K562 (cell line): ENCODE measurements around the gene MICU1. TPM values are rescaled to one million over a fixed set of nuclear protein-coding genes. Genes with fewer than 3 reads are reported as not detected.
A peak's percentile ranks its signal among the peaks of the same experiment; 100 is the strongest.

ENCODE experiments used
- ATAC-seq: fragments of 200-7000 bp; cut with Tn5 transposase; 3 replicates; pipeline ENCODE4 v1.9.1; 2020; ENCODE audit warnings: moderate library complexity
- BruUV-seq: library from RNA; stranded (reverse); fragments of 400-500 nt; replicated peaks from 2 replicates; lab custom pipeline; 2021; lab: Mats Ljungman, UMichigan
- CTCF ChIA-PET: fragments of 300-600 bp; formaldehyde crosslinking; extraction: SDS; loops from one replicate; lab custom pipeline; 2021; ENCODE audit warnings: low intra/inter-chr PET ratio; lab: Yijun Ruan, JAX
- POLR2A ChIA-PET: fragments of 300-600, 350-650 bp; sonication (Branson Sonifier 250); formaldehyde crosslinking; extraction: SDS; loops from one replicate; lab custom pipeline; 2021; ENCODE audit warnings: antibody characterized with exemption, inconsistent platforms; lab: Yijun Ruan, JAX
- DNase-seq, 4 experiments: peaks; one replicate each; pipeline versions ENCODE4 v3.0.0 to v3.0.0-alpha.2; 2011 to 2018; ENCODE audit warnings: low spot score in 3 of 4, mixed read lengths in 3 of 4; ENCODE audit errors: extremely low read depth in 1 of 4
- FAIRE-seq: peaks from 2 replicates; lab custom pipeline; 2011; peaks lifted over from hg19 to GRCh38; lab: Jason Lieb, UNC
- H2AFZ ChIP-seq: 2 replicates; pipeline ENCODE4 v1.6.0; 2011; ENCODE audit warnings: low read depth, low read length, control low read depth, inconsistent platforms
- H3K27ac ChIP-seq: fragments of 200-600 bp; 3 replicates; pipeline ENCODE4 v1.8.0; 2011; ENCODE audit warnings: low read depth, mild to moderate bottlenecking, control low read depth, inconsistent platforms, low read length, moderate library complexity, mixed read lengths; ENCODE audit errors: extremely low read depth
- H3K27me3 ChIP-seq, 2 experiments: fragments of 300-600 bp in 1 of 2; 2 replicates in 1 of 2; 3 replicates in 1 of 2; pipeline versions ENCODE4 v1.6.0 to v1.8.0; 2011; ENCODE audit warnings: inconsistent platforms in 2 of 2, low read length in 2 of 2, mild to moderate bottlenecking in 1 of 2, mixed read lengths in 1 of 2, moderate library complexity in 1 of 2; ENCODE audit not compliant: control insufficient read depth in 2 of 2, insufficient read depth in 2 of 2
- H3K36me3 ChIP-seq: fragments of 300-600 bp; 3 replicates; pipeline ENCODE4 v1.8.0; 2011; ENCODE audit warnings: mild to moderate bottlenecking, low read length, inconsistent platforms; ENCODE audit not compliant: control insufficient read depth, insufficient read depth
- H3K4me1 ChIP-seq, 2 experiments: fragments of 200-600 bp in 1 of 2; replicated peaks in 1 of 2; 2 replicates in 1 of 2; 3 replicates in 1 of 2; pipeline versions ENCODE4 v1.5.1 to v1.8.0; 2011; ENCODE audit warnings: inconsistent platforms in 2 of 2, low read length in 2 of 2, mild to moderate bottlenecking in 1 of 2, mixed read lengths in 1 of 2, moderate library complexity in 1 of 2; ENCODE audit not compliant: control insufficient read depth in 2 of 2, insufficient read depth in 2 of 2
- H3K4me2 ChIP-seq: 2 replicates; pipeline ENCODE4 v1.6.1; 2011; ENCODE audit warnings: low read length, control low read depth, inconsistent platforms, mixed read lengths; ENCODE audit not compliant: insufficient read depth
- H3K4me3 ChIP-seq: fragments of 200-600 bp; sonication (generic), shearing (Covaris generic); 2 replicates; pipeline ENCODE4 v1.5.1; 2016; ENCODE audit warnings: control low read depth, inconsistent platforms
- H3K79me2 ChIP-seq: fragments of 200-600 bp; 3 replicates; pipeline ENCODE4 v1.8.0; 2011; ENCODE audit warnings: low read length, inconsistent platforms; ENCODE audit not compliant: control insufficient read depth, insufficient read depth
- H3K9ac ChIP-seq, 2 experiments: 2 replicates each; pipeline versions ENCODE4 v1.6.0 to v1.6.1; 2011; ENCODE audit warnings: low read depth in 2 of 2, low read length in 2 of 2, control low read depth in 1 of 2, inconsistent platforms in 1 of 2, mild to moderate bottlenecking in 1 of 2, mixed read lengths in 1 of 2; ENCODE audit not compliant: insufficient read depth in 1 of 2
- H3K9me1 ChIP-seq: one replicate; pipeline ENCODE4 v1.6.0; 2011; ENCODE audit warnings: inconsistent platforms, mild to moderate bottlenecking, low read length, moderate library complexity; ENCODE audit not compliant: control insufficient read depth, insufficient read depth
- H3K9me3 ChIP-seq: replicated peaks from 2 replicates; pipeline ENCODE4 v1.5.1; 2011; ENCODE audit warnings: low read depth, low read length, inconsistent platforms; ENCODE audit not compliant: control insufficient read depth, insufficient read depth
- H4K20me1 ChIP-seq: replicated peaks from 2 replicates; pipeline ENCODE4 v1.6.1; 2011; ENCODE audit warnings: low read length, inconsistent platforms, mixed read lengths; ENCODE audit not compliant: control insufficient read depth, insufficient read depth
- CREM ChIP-seq: IDR thresholded peaks from 2 replicates; pipeline ENCODE4 v1.6.1; 2014; ENCODE audit warnings: antibody characterized with exemption, low read depth
- MED1 ChIP-seq: sonication (generic); formaldehyde crosslinking; IDR thresholded peaks from 2 replicates; pipeline ENCODE4 v1.8.1; 2023; ENCODE audit warnings: missing genetic modification reagents, borderline replicate concordance
- NCOA6 ChIP-seq: fragments of 450-650 bp; IDR thresholded peaks from 2 replicates; pipeline ENCODE4 v1.6.1; 2017; ENCODE audit warnings: mild to moderate bottlenecking
- NR1H2 ChIP-seq: sonication (generic); formaldehyde crosslinking; IDR thresholded peaks from 2 replicates; pipeline ENCODE4 v1.4.0; 2020; ENCODE audit warnings: mild to moderate bottlenecking, missing genetic modification reagents
- WHSC1 ChIP-seq: IDR thresholded peaks from one replicate; pipeline ENCODE4 v1.6.1; 2012; ENCODE audit warnings: low read length, control low read depth, inconsistent platforms
- WGBS: fragments of 100-300 bp; shearing (Covaris generic); methylation state at CpG from one replicate; pipeline ENCODE4 v1.1.6; 2016; ENCODE audit warnings: low coverage, mixed read lengths; ENCODE audit not compliant: insufficient coverage; ENCODE audit errors: missing lambda C conversion rate; 5-methylcytosine and 5-hydroxymethylcytosine counted together
- in situ Hi-C: fragments of 300-500 bp; cut with MboI; formaldehyde crosslinking; loops from 4 replicates; pipeline ENCODE4 v1.15.0; 2018; ENCODE audit warnings: inconsistent platforms, mixed read lengths
- intact Hi-C: fragments of 100-400 bp; cut with micrococcal nuclease; formaldehyde crosslinking; loops from 2 replicates; pipeline ENCODE4 v1.14.2; 2022
- polyA plus RNA-seq, 8 experiments: library from polyadenylated mRNA; depleted of rRNA in 4 of 8; stranded (reverse) in 5 of 8; unstranded in 3 of 8; fragments of >200 nt; fragmentation: Nextera tagmentation in 2 of 8; fragmentation: Illumina TruSeq in 1 of 8; extraction: Ambion mirVana in 2 of 8; extraction: Trizol in 1 of 8; gene quantifications; 2 replicates each; pipeline versions ENCODE4 v1.2.1 to v1.2.3, GENCODE V29; 2011 to 2014; ENCODE audit warnings: inconsistent platforms in 1 of 8, missing spikeins in 1 of 8
- total RNA-seq, 7 experiments: library from RNA; depleted of rRNA in 6 of 7; stranded (reverse); fragments of >200 nt in 6 of 7; fragmentation: Illumina TruSeq in 2 of 7; extraction: Trizol in 2 of 7; gene quantifications; 2 replicates each; pipeline versions ENCODE4 v1.2.1 to v1.2.3, GENCODE V29; 2011 to 2021; ENCODE audit warnings: low replicate concordance in 1 of 7

MICU1 gene
- total and polyA plus RNA-seq, 9 of the 15 experiments (the other 6 are each of a cell fraction or from before 2014, with no cell fraction given), result 29.3 to 76.8 (median 48.4) TPM

DNA sequence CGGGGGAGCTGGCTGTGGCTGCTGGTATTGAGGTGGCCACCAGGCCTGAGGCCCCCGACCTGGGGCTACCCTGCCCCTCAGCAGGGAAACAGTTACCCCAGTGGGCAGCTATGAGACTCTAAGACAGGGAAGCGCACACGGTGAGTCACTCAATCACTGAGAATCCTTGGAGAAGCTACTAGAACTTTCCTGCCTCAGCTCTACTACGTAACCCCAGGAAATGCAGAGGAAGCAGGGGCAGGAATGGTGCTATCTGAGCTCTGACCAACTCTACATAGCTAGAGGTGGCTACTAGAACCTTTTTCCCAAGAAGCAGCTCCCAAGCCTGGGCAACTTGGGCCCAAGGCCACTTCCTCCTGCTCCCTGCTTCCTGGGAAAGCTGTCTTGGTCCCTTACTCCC lies 283.0 kb downstream of the MICU1 start:
- ChIA-PET POLR2A (interaction anchor here (0.5 to 5.9 kb wide), 8 partner anchors 10 to 492 kb away, joined by 3 to 57 read pairs (median 4); partner anchors contain the start of genes DNAJB12 and PSAP), CTCF (no interaction called here)
- 87% methylated on average over 5 of the region's 5 CpGs for WGBS
- H3K4me3 ChIP-seq, result no peak overlapping the region
- in situ Hi-C loops, result loop anchor here (25.0 kb wide), 1 partner anchor 1031 kb away; the partner anchor contains the start of gene SLC29A3
- no peaks in the 10 kb centered on the region; the same call in 1 of the 2 replicates for H4K20me1 ChIP-seq
- TF ChIP-seq NCOA6 (no peak), WHSC1 (peak; percentile 44)
- H2AFZ ChIP-seq, result no peak overlapping the region
- no peak for ATAC-seq
- peaks cover 0 to 14% of the 10 kb centered on the region in 2 experiments; a peak in 2 of 5 replicates for H3K4me1 ChIP-seq
- no peaks in the 10 kb centered on the region for H3K27me3 ChIP-seq
- no peaks in the 10 kb centered on the region for H3K9me1 ChIP-seq
- H3K36me3 ChIP-seq, result peaks cover 61% of the 10 kb centered on the region; the same call in 2 of the 3 replicates
- no peak overlapping the region for H3K4me2 ChIP-seq
- peaks cover 3% of the 10 kb centered on the region; the same call in 1 of the 3 replicates for H3K79me2 ChIP-seq
- no peaks in the 10 kb centered on the region for H3K9me3 ChIP-seq
- H3K27ac ChIP-seq, result no peak overlapping the region
- intact Hi-C loops, result no loop called here
- no TSS peak for BruUV-seq
- DNase-seq, result no peak
- no peak for FAIRE-seq
- 0 out of 4 replicates have a peak overlapping the region, but pooled peaks of 1 of the 2 experiments have one; percentile 55 for H3K9ac ChIP-seq

DNA sequence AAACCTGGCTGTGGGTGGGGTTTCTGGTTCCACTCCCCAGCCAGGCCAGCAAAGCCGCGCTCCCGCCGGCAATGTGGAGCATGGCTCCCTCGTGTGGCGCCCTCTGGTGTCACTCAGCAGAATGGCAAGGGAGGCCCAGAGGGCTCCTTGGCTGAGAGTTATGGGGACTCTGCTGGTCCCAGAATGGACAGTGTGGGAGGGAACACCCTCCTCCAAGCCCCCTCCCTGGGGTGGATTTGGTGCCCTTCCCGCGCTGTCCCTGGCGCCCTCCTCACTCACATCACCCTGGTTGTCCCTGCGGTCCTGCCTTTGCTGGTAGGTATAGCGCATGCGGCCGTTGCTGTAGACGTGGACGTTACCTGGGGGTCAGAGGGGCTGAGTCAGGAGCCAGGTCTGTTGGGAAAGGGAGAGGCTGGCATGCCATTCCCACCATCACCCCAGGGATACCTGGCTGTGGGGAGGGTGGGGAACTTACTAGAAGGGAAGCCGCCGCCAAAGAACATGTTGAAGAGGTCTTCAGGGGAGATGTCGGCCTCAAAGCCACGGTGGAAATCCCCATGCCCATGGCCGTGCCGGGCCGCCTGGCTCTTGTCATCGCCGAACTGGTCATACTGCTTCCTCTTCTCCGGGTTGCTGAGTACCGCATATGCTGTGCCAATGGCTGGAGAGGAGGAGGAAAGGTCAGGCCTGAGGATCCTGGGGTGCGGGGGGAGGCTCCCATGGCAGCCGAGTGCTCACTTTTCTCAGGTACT lies 285.2 kb downstream of the MICU1 start:
- Histone ChIP-seq H4K20me1 (no peaks in the 10 kb centered on the region; the same call in 1 of the 2 replicates), H3K4me1 (peaks cover 2 to 20% of the 10 kb centered on the region in 2 experiments; a peak in 2 of 5 replicates), H3K27ac (no peak overlapping the region), H3K9ac (peak overlapping the region in 1 of 2 experiments; percentile 7; a peak in 1 of 4 replicates), H3K36me3 (peaks cover 83% of the 10 kb centered on the region; the same call in 2 of the 3 replicates), H3K4me2 (no peak overlapping the region), H3K27me3 (no peaks in the 10 kb centered on the region), H3K9me3 (no peaks in the 10 kb centered on the region), H3K4me3 (no peak overlapping the region), H3K79me2 (no peaks in the 10 kb centered on the region), H3K9me1 (no peaks in the 10 kb centered on the region), H2AFZ (no peak overlapping the region)
- no TSS peak for BruUV-seq
- in situ Hi-C loops, result loop anchor here (25.0 kb wide), 1 partner anchor 1028 kb away; the partner anchor contains the start of gene SLC29A3
- CTCF ChIA-PET, result interaction anchor here (1.5 to 5.6 kb wide), 3 partner anchors 214 to 442 kb away, joined by 8 to 55 read pairs (median 8); no protein-coding TSS in a partner anchor
- intact Hi-C loops, result no loop called here
- POLR2A ChIA-PET, result interaction anchor here (0.6 to 5.9 kb wide), 5 partner anchors 12 to 719 kb away, joined by 3 to 57 read pairs (median 3); partner anchors contain the start of genes DDIT4 and DNAJB12
- DNase-seq, result peak; percentile 80 to 88 (median 85)
- FAIRE-seq, result peak; percentile 90
- WGBS, result 63% methylated on average over 24 of the region's 28 CpGs
- ATAC-seq, result peak; percentile 92
- TF ChIP-seq MED1 (no peak), NR1H2 (CRISPR knock-in tag) (no peak), CREM (peak; percentile 40; the same call in 1 of the 2 replicates)
